ENCODE measurements around the gene ALOX15.
"Not testable (repeated sequence)": the region's sequence is repeated elsewhere in the genome, so short reads cannot be mapped to it uniquely, and the experiment has no call there.

The ALOX15 gene

GRCh38 chr17:4641297-4642195 lies at the start of gene ALOX15:
Gene ALOX15, minus strand, starts transcription at chr17:4641678. Its CDS starts 27 bp downstream, at chr17:4641651.
- no peak for TF ChIP-seq CTCF (IDR thresholded peaks at IDR 0.05; ENCODE audit: low read depth, low read length, poor library complexity, severe bottlenecking)
- TF ChIP-seq EZH2phosphoT487 (IDR thresholded peaks at IDR 0.05; ENCODE audit: borderline replicate concordance, low read length), result peak; percentile 28; the same call in 1 of the 2 replicates
- Histone ChIP-seq H4K20me1 (ENCODE audit: control insufficient read depth, insufficient read depth, low read depth, low read length) (no peaks in the 10 kb centered on the region), H3K27ac (ENCODE audit: low read depth, low read length) (no peak within 1 kb of the TSS), H3K27me3 (ENCODE audit: control insufficient read depth, low read length) (peaks cover 41% of the 10 kb centered on the region), H3K79me2 (ENCODE audit: control insufficient read depth, low read length) (no peaks in the 10 kb centered on the region), H3K4me1 (ENCODE audit: control insufficient read depth, low read length) (peaks cover 21% of the 10 kb centered on the region), H3K4me2 (ENCODE audit: low read length) (no peak within 1 kb of the TSS), H3K4me3 (ENCODE audit: low read length) (no peak within 1 kb of the TSS), H3K36me3 (ENCODE audit: control insufficient read depth, low read length) (no peaks in the 10 kb centered on the region), H3F3A (ENCODE audit: control insufficient read depth, insufficient read depth) (peaks cover 1% of the 10 kb centered on the region; the same call in 1 of the 2 replicates), H3K9me3 (ENCODE audit: control insufficient read depth, insufficient read depth, low read length) (no peaks in the 10 kb centered on the region), H3K9me2 (replicated peaks; ENCODE audit: control insufficient read depth, low read length) (no peaks in the 10 kb centered on the region)

- no peaks in the 10 kb centered on the region for H3F3A ChIP-seq (ENCODE audit: control insufficient read depth, insufficient read depth)
- no peaks in the 10 kb centered on the region for H3K9me2 ChIP-seq (replicated peaks; ENCODE audit: control insufficient read depth, low read length)
- no peaks in the 10 kb centered on the region for H3K9me3 ChIP-seq (ENCODE audit: control insufficient read depth, insufficient read depth, low read length)
- H3K27ac ChIP-seq (ENCODE audit: low read depth, low read length), result no peak overlapping the region
- peaks cover 65% of the 10 kb centered on the region for H3K36me3 ChIP-seq (ENCODE audit: control insufficient read depth, low read length)
- no peaks in the 10 kb centered on the region for H3K27me3 ChIP-seq (ENCODE audit: control insufficient read depth, low read length)
- H3K4me1 ChIP-seq (ENCODE audit: control insufficient read depth, low read length), result no peaks in the 10 kb centered on the region
- no peak overlapping the region for H3K4me3 ChIP-seq (ENCODE audit: low read length)
- no peak overlapping the region for H3K4me2 ChIP-seq (ENCODE audit: low read length)
- TF ChIP-seq EZH2phosphoT487 (IDR thresholded peaks at IDR 0.05; ENCODE audit: borderline replicate concordance, low read length), result no peak
- no peak for TF ChIP-seq CTCF (IDR thresholded peaks at IDR 0.05; ENCODE audit: low read depth, low read length, poor library complexity, severe bottlenecking)
- no peaks in the 10 kb centered on the region for H4K20me1 ChIP-seq (ENCODE audit: control insufficient read depth, insufficient read depth, low read depth, low read length)
- peaks cover 91% of the 10 kb centered on the region for H3K79me2 ChIP-seq (ENCODE audit: control insufficient read depth, low read length)
Measured at GRCh38 chr17:4690745-4691144, 49.3 kb upstream of the ALOX15 start.

- H3K9me3 ChIP-seq (ENCODE audit: control insufficient read depth, insufficient read depth, low read length); H3K4me2 ChIP-seq (ENCODE audit: low read length); H4K20me1 ChIP-seq (ENCODE audit: control insufficient read depth, insufficient read depth, low read depth, low read length); H3F3A ChIP-seq (ENCODE audit: control insufficient read depth, insufficient read depth); H3K4me3 ChIP-seq (ENCODE audit: low read length); H3K27ac ChIP-seq (ENCODE audit: low read depth, low read length); H3K4me1 ChIP-seq (ENCODE audit: control insufficient read depth, low read length); H3K9me2 ChIP-seq (replicated peaks; ENCODE audit: control insufficient read depth, low read length); H3K27me3 ChIP-seq (ENCODE audit: control insufficient read depth, low read length): not testable (repeated sequence)
- Histone ChIP-seq H3K36me3 (ENCODE audit: control insufficient read depth, low read length) (peaks cover 71% of the 10 kb centered on the region), H3K79me2 (ENCODE audit: control insufficient read depth, low read length) (peaks cover 88% of the 10 kb centered on the region)
Measured at GRCh38 chr17:4689872-4690271, 48.4 kb upstream of the ALOX15 start.

- not testable (repeated sequence) for H3K9me2 ChIP-seq (replicated peaks; ENCODE audit: control insufficient read depth, low read length); H3K9me3 ChIP-seq (ENCODE audit: control insufficient read depth, insufficient read depth, low read length); H3F3A ChIP-seq (ENCODE audit: control insufficient read depth, insufficient read depth); H3K27ac ChIP-seq (ENCODE audit: low read depth, low read length); H3K27me3 ChIP-seq (ENCODE audit: control insufficient read depth, low read length); H3K4me3 ChIP-seq (ENCODE audit: low read length); H3K4me1 ChIP-seq (ENCODE audit: control insufficient read depth, low read length); H3K4me2 ChIP-seq (ENCODE audit: low read length); H4K20me1 ChIP-seq (ENCODE audit: control insufficient read depth, insufficient read depth, low read depth, low read length)
- Histone ChIP-seq H3K79me2 (ENCODE audit: control insufficient read depth, low read length) (peaks cover 33% of the 10 kb centered on the region), H3K36me3 (ENCODE audit: control insufficient read depth, low read length) (peaks cover 67% of the 10 kb centered on the region)
Measured at GRCh38 chr17:4683739-4684138, 42.3 kb upstream of the ALOX15 start.
